CD14-positive monocyte (primary cell): Measurements from ENCODE around the gene PRDM10. TPM values are rescaled to one million over a fixed set of nuclear protein-coding genes. Genes with fewer than 3 reads are reported as not detected.

Source experiments
- DNase-seq, 3 donors: peaks; one replicate each; pipeline ENCODE4 v3.0.0-alpha.2; 2011 to 2022
- H2AFZ ChIP-seq: 2 replicates; pipeline ENCODE4 v1.6.0; 2012; ENCODE audit warnings: mild to moderate bottlenecking, low read depth, low read length, inconsistent platforms; ENCODE audit not compliant: insufficient read depth, poor library complexity, severe bottlenecking
- H3K27ac ChIP-seq, 2 donors: 1 replicate in 1 of 2; 2 replicates in 1 of 2; pipeline ENCODE4 v1.5.1; 2012 to 2013; ENCODE audit warnings: low read length in 2 of 2, control low read depth in 1 of 2, inconsistent platforms in 1 of 2, low read depth in 1 of 2, mild to moderate bottlenecking in 1 of 2
- H3K27me3 ChIP-seq, 2 donors: one replicate each; pipeline versions ENCODE4 v1.6.0 to v1.6.1; 2011 to 2013; ENCODE audit warnings: low read length in 2 of 2; ENCODE audit not compliant: control insufficient read depth in 2 of 2, insufficient read depth in 2 of 2
- H3K36me3 ChIP-seq, 2 donors: replicated peaks in 1 of 2; 1 replicate in 1 of 2; 2 replicates in 1 of 2; pipeline versions ENCODE4 v1.5.1 to v1.6.1; 2012 to 2013; ENCODE audit warnings: low read length in 2 of 2, control low read depth in 1 of 2, inconsistent platforms in 1 of 2, mild to moderate bottlenecking in 1 of 2; ENCODE audit not compliant: insufficient read depth in 2 of 2, control insufficient read depth in 1 of 2
- H3K4me1 ChIP-seq, 2 donors: 1 replicate in 1 of 2; 2 replicates in 1 of 2; pipeline versions ENCODE4 v1.5.1 to v1.6.1; 2012 to 2013; ENCODE audit warnings: low read length in 2 of 2, control low read depth in 1 of 2, inconsistent platforms in 1 of 2, mild to moderate bottlenecking in 1 of 2, moderate library complexity in 1 of 2; ENCODE audit not compliant: insufficient read depth in 2 of 2, control insufficient read depth in 1 of 2
- H3K4me2 ChIP-seq: replicated peaks from 2 replicates; pipeline ENCODE3; 2012; ENCODE audit warnings: low read length, moderate library complexity, mild to moderate bottlenecking; ENCODE audit not compliant: poor library complexity, severe bottlenecking; ENCODE audit errors: extremely low read depth
- H3K4me3 ChIP-seq, 3 experiments: fragments of 200-600 bp in 1 of 3; sonication (generic) in 1 of 3; replicated peaks in 1 of 3; 1 replicate in 2 of 3; 2 replicates in 1 of 3; pipeline ENCODE4 v1.5.1; 2011 to 2013; ENCODE audit warnings: low read length in 3 of 3, mild to moderate bottlenecking in 3 of 3, control low read depth in 2 of 3, low read depth in 2 of 3, inconsistent platforms in 1 of 3, moderate library complexity in 1 of 3
- H3K79me2 ChIP-seq: 2 replicates; pipeline ENCODE4 v1.6.0; 2012; ENCODE audit warnings: mild to moderate bottlenecking, control low read depth, inconsistent platforms, low read length, moderate library complexity; ENCODE audit not compliant: insufficient read depth
- H3K9ac ChIP-seq: 2 replicates; pipeline ENCODE4 v1.6.0; 2017; ENCODE audit warnings: low read length, mild to moderate bottlenecking; ENCODE audit not compliant: insufficient read depth, poor library complexity, severe bottlenecking
- H3K9me3 ChIP-seq, 2 donors: replicated peaks in 1 of 2; 1 replicate in 1 of 2; 2 replicates in 1 of 2; pipeline versions ENCODE4 v1.5.1 to v1.6.1; 2012 to 2013; ENCODE audit warnings: low read length in 2 of 2, control low read depth in 1 of 2; ENCODE audit not compliant: control insufficient read depth in 1 of 2, insufficient read depth in 1 of 2
- H4K20me1 ChIP-seq: 2 replicates; pipeline ENCODE4 v1.6.0; 2012; ENCODE audit warnings: mild to moderate bottlenecking, low read length, control low read depth, moderate library complexity; ENCODE audit not compliant: insufficient read depth
- H3K27ac Mint-ChIP-seq, 7 donors: one replicate each; pipeline ENCODE4 v1.8.0; 2020; ENCODE audit warnings: mild to moderate bottlenecking in 7 of 7, mixed read lengths in 7 of 7, moderate library complexity in 6 of 7, inconsistent platforms in 2 of 7
- H3K27me3 Mint-ChIP-seq, 3 donors: one replicate each; pipeline ENCODE4 v1.8.0; 2021 to 2022; ENCODE audit warnings: low read depth in 3 of 3, mild to moderate bottlenecking in 3 of 3, mixed read lengths in 3 of 3, moderate library complexity in 3 of 3, inconsistent platforms in 1 of 3
- H3K36me3 Mint-ChIP-seq, 2 donors: one replicate each; pipeline ENCODE4 v1.8.0; 2020; ENCODE audit warnings: mixed read lengths in 2 of 2, inconsistent platforms in 1 of 2, mild to moderate bottlenecking in 1 of 2
- H3K4me1 Mint-ChIP-seq: one replicate; pipeline ENCODE4 v1.8.0; 2020; ENCODE audit warnings: mild to moderate bottlenecking, mixed read lengths
- H3K4me3 Mint-ChIP-seq, 2 donors: one replicate each; pipeline ENCODE4 v1.8.0; 2020; ENCODE audit warnings: mild to moderate bottlenecking in 2 of 2, mixed read lengths in 2 of 2, moderate library complexity in 1 of 2
- H3K9me3 Mint-ChIP-seq, 7 donors: one replicate each; pipeline ENCODE4 v1.8.0; 2020 to 2022; ENCODE audit warnings: mixed read lengths in 7 of 7, mild to moderate bottlenecking in 6 of 7, moderate library complexity in 6 of 7, inconsistent platforms in 2 of 7
- CTCF ChIP-seq: fragments of 200-600 bp; IDR thresholded peaks from one replicate; pipeline ENCODE4 v1.8.0; 2022; ENCODE audit warnings: antibody characterized with exemption, mild to moderate bottlenecking
- WGBS: methylation state at CpG from one replicate; pipeline ENCODE4 v1.1.5; 2013; ENCODE audit warnings: missing lambda C conversion rate; ENCODE audit not compliant: insufficient coverage; 5-methylcytosine and 5-hydroxymethylcytosine counted together
- intact Hi-C, 2 donors: fragments of 100-400 bp; cut with micrococcal nuclease; formaldehyde crosslinking; loops; one replicate each; pipeline versions ENCODE4 v1.15.0 to v1.15.1; 2023
- polyA plus RNA-seq, 3 donors: library from polyadenylated mRNA; depleted of rRNA in 1 of 3; unstranded in 2 of 3; stranded (reverse) in 1 of 3; fragments of 300-500 nt in 2 of 3; fragments of >200 nt in 1 of 3; fragmentation: Illumina TruSeq in 2 of 3; gene quantifications; 1 replicate in 2 of 3; 2 replicates in 1 of 3; pipeline ENCODE4 v1.2.3, GENCODE V29; 2012 to 2021

Gene PRDM10
- polyA plus RNA-seq, 3 donors = 0.64 to 5.6 (median 1.1) TPM

GRCh38 chr11:129894278-129895125 lies 108.1 kb downstream of the PRDM10 start:
- H3K27me3 Mint-ChIP-seq = peaks cover 0 to 3% (median 0%) of the 10 kb centered on the region in 3 donors
- H3K4me3 ChIP-seq = peak overlapping the region; percentile 54 to 89 (median 88)
- H3K9ac ChIP-seq = peak overlapping the region; percentile 89

GRCh38 chr11:129888451-129888850 lies 114.2 kb downstream of the PRDM10 start:
- Mint-ChIP-seq H3K27me3 (peaks cover 0 to 2% (median 0%) of the 10 kb centered on the region in 3 donors), H3K27ac (no peak overlapping the region), H3K4me3 (no peak overlapping the region), H3K36me3 (peaks cover 86 to 90% of the 10 kb centered on the region in 2 donors), H3K9me3 (no peaks in the 10 kb centered on the region), H3K4me1 (no peaks in the 10 kb centered on the region)
- Histone ChIP-seq H3K4me3 (no peak overlapping the region), H3K27me3 (no peaks in the 10 kb centered on the region), H2AFZ (no peak overlapping the region), H4K20me1 (no peaks in the 10 kb centered on the region), H3K4me2 (no peak overlapping the region), H3K9me3 (no peaks in the 10 kb centered on the region), H3K79me2 (peaks cover 7% of the 10 kb centered on the region), H3K9ac (no peak overlapping the region), H3K36me3 (peaks cover 87 to 97% of the 10 kb centered on the region in 2 donors), H3K27ac (no peak overlapping the region), H3K4me1 (no peaks in the 10 kb centered on the region)
- DNase-seq = no peak
- WGBS = 100% methylated on average over 2 of the region's 5 CpGs
- TF ChIP-seq CTCF = no peak
- intact Hi-C loops = no loop called here

More at GRCh38 chr11:129894278-129895125, 108.1 kb downstream of the PRDM10 start:
- WGBS = 0% methylated on average over 6 of the region's 13 CpGs
- Mint-ChIP-seq H3K27ac (peak overlapping the region; percentile 77 to 93 (median 82)), H3K4me3 (peak overlapping the region; percentile 94), H3K4me1 (peaks cover 22% of the 10 kb centered on the region), H3K9me3 (no peaks in the 10 kb centered on the region), H3K36me3 (peaks cover 38 to 40% of the 10 kb centered on the region in 2 donors)
- TF ChIP-seq CTCF = no peak
- DNase-seq = peak in 1 of 3 donors; percentile 19
- H3K36me3 ChIP-seq = peaks cover 30 to 47% of the 10 kb centered on the region in 2 donors
- intact Hi-C loops = loop anchor here in 1 of 2 donors (5.0 to 10.0 kb wide), 2 partner anchors 612 to 1020 kb away; partner anchors contain the start of gene SNX19
- H3K27me3 ChIP-seq = no peaks in the 10 kb centered on the region
- no peaks in the 10 kb centered on the region for H3K9me3 ChIP-seq
- H4K20me1 ChIP-seq = peaks cover 10% of the 10 kb centered on the region
- peak overlapping the region; percentile 80 for H3K4me2 ChIP-seq
- H3K27ac ChIP-seq = peak overlapping the region; percentile 18 to 88
- H3K79me2 ChIP-seq = peaks cover 26% of the 10 kb centered on the region
- H3K4me1 ChIP-seq = peaks cover 14 to 23% of the 10 kb centered on the region in 2 donors
- peak overlapping the region; percentile 97 for H2AFZ ChIP-seq
